ENCODE results near the gene SUB1. TPM values are rescaled to one million over a fixed set of nuclear protein-coding genes. Genes with fewer than 3 reads are reported as not detected.
A peak's percentile ranks its signal among the peaks of the same experiment; 100 is the strongest.

SUB1 gene
- total RNA-seq, 1 experiment from 2014 or later = 269 TPM

DNA sequence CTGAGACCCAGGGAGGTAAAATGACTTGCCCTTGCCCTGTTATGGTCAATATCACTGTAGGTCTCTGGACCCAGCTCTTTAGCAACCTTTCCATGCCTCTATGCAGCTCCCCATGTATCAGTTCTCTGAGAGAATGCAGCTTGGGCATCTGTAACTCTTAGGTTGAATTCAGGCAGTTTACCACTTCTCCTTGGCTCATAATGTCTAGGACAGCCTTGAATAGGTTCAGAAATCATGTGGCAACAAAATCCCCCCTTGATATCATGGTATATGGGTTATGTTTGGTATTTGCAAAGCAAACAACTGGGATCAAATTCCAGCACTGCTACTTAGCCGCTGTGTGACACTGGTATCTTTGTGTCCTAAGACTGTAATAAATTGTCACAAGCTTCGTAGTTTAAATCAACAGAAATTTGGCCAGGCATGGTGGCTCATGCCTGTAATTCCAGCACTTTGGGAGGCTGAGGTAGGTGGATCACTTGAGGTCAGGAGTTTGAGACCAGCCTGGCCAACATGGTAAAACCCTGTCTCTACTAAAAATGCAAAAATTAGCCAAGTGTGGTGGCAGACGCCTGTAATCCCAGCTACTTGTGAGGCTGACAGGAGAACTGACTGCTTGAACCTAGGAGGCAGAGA, 10.7 kb upstream of the SUB1 start:
- H3K27ac Mint-ChIP-seq (ENCODE audit: low read depth, unreplicated experiment) = no peak overlapping the region
- CTCF ChIA-PET = interaction anchor here (1.0 to 1.6 kb wide), 2 partner anchors 35 to 109 kb away, joined by 4 to 7 read pairs; no protein-coding TSS in a partner anchor

DNA sequence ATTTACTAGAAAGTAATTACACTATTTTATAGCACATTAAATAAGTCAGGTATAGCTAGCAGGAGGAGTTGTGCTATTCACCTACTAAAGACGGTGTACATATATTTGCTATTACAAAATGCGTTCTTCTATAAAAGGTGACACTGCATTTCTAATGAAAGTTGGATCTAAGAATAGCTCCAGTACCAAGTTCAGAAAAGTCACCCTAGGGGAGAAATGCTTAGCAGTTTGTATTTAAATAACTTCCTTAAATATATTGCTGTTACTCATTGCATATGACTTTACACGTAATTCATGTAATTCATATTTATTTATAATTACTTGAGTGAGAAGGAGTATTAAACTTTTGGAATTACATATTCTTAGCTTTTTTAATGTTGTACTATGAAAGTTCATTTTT, 7.0 kb upstream of the SUB1 start:
- CTCF ChIA-PET = interaction anchor here (0.7 to 0.9 kb wide), 2 partner anchors 88 to 131 kb away, joined by 3 read pairs; no protein-coding TSS in a partner anchor
- H3K4me1 Mint-ChIP-seq (ENCODE audit: insufficient read depth, unreplicated experiment) = peaks cover 8% of the 10 kb centered on the region
- POLR2A ChIA-PET = interaction anchor here (0.7 kb wide), 1 partner anchor 90 kb away, joined by 3 read pairs; no protein-coding TSS in a partner anchor
- no peak for DNase-seq (ENCODE audit: unreplicated experiment)
- TF ChIP-seq, protein P1, sequence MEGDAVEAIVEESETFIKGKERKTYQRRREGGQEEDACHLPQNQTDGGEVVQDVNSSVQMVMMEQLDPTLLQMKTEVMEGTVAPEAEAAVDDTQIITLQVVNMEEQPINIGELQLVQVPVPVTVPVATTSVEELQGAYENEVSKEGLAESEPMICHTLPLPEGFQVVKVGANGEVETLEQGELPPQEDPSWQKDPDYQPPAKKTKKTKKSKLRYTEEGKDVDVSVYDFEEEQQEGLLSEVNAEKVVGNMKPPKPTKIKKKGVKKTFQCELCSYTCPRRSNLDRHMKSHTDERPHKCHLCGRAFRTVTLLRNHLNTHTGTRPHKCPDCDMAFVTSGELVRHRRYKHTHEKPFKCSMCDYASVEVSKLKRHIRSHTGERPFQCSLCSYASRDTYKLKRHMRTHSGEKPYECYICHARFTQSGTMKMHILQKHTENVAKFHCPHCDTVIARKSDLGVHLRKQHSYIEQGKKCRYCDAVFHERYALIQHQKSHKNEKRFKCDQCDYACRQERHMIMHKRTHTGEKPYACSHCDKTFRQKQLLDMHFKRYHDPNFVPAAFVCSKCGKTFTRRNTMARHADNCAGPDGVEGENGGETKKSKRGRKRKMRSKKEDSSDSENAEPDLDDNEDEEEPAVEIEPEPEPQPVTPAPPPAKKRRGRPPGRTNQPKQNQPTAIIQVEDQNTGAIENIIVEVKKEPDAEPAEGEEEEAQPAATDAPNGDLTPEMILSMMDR (IDR thresholded peaks at IDR 0.05; ENCODE audit: unreplicated experiment) = no peak
- H3K27ac Mint-ChIP-seq (ENCODE audit: low read depth, unreplicated experiment) = no peak overlapping the region
- no peak overlapping the region for H3K4me3 Mint-ChIP-seq (ENCODE audit: unreplicated experiment)
- intact Hi-C loops (cut with micrococcal nuclease) = no loop called here
- H3K36me3 Mint-ChIP-seq (ENCODE audit: insufficient read depth, unreplicated experiment) = no peaks in the 10 kb centered on the region
- BruUV-seq (replicated peaks) = no TSS peak
- no peaks in the 10 kb centered on the region for H3K9me3 Mint-ChIP-seq (ENCODE audit: unreplicated experiment)
- H3K27me3 Mint-ChIP-seq (ENCODE audit: insufficient read depth, unreplicated experiment) = no peaks in the 10 kb centered on the region

More for the DNA sequence above, 10.7 kb upstream of the SUB1 start:
- TF ChIP-seq, protein P1 (IDR thresholded peaks at IDR 0.05; ENCODE audit: unreplicated experiment) = no peak
- Mint-ChIP-seq H3K27me3 (ENCODE audit: insufficient read depth, unreplicated experiment) (no peaks in the 10 kb centered on the region), H3K4me1 (ENCODE audit: insufficient read depth, unreplicated experiment) (no peaks in the 10 kb centered on the region), H3K4me3 (ENCODE audit: unreplicated experiment) (no peak overlapping the region), H3K36me3 (ENCODE audit: insufficient read depth, unreplicated experiment) (no peaks in the 10 kb centered on the region), H3K9me3 (ENCODE audit: unreplicated experiment) (no peaks in the 10 kb centered on the region)
- BruUV-seq (replicated peaks) = no TSS peak
- POLR2A ChIA-PET = no interaction called here
- intact Hi-C loops (cut with micrococcal nuclease) = no loop called here
- no peak for DNase-seq (ENCODE audit: unreplicated experiment)

DNA sequence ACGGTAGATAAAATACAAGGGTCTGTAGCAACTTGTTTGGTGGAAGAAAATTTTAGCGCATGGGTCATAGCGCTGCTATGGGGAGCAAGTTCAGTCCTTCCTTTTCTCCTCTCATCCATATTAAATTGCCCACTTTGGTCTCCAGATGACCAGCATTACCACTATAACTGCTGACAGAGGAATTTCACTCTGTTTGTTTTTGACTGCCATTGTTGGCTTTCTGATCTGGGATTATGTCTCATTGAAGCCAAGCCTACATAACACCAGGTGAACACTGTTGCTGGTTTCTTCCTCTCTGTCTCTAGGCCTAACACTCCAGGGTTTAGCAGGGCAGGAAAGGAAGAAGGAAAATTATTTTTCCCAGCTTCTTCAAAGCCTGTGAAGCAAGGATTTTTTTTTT, 6.6 kb upstream of the SUB1 start:
- no peak overlapping the region for H3K4me3 Mint-ChIP-seq (ENCODE audit: unreplicated experiment)
- no peaks in the 10 kb centered on the region for H3K9me3 Mint-ChIP-seq (ENCODE audit: unreplicated experiment)
- no peak overlapping the region for H3K27ac Mint-ChIP-seq (ENCODE audit: low read depth, unreplicated experiment)
- no TSS peak for BruUV-seq (replicated peaks)
- DNase-seq (ENCODE audit: unreplicated experiment) = no peak
- H3K4me1 Mint-ChIP-seq (ENCODE audit: insufficient read depth, unreplicated experiment) = peaks cover 8% of the 10 kb centered on the region
- POLR2A ChIA-PET = no interaction called here
- intact Hi-C loops (cut with micrococcal nuclease) = no loop called here
- CTCF ChIA-PET = interaction anchor here (0.7 to 0.9 kb wide), 3 partner anchors 89 to 130 kb away, joined by 3 to 4 read pairs (median 3); no protein-coding TSS in a partner anchor
- H3K36me3 Mint-ChIP-seq (ENCODE audit: insufficient read depth, unreplicated experiment) = no peaks in the 10 kb centered on the region
- TF ChIP-seq, protein P1 (IDR thresholded peaks at IDR 0.05; ENCODE audit: unreplicated experiment) = no peak
- no peaks in the 10 kb centered on the region for H3K27me3 Mint-ChIP-seq (ENCODE audit: insufficient read depth, unreplicated experiment)

DNA sequence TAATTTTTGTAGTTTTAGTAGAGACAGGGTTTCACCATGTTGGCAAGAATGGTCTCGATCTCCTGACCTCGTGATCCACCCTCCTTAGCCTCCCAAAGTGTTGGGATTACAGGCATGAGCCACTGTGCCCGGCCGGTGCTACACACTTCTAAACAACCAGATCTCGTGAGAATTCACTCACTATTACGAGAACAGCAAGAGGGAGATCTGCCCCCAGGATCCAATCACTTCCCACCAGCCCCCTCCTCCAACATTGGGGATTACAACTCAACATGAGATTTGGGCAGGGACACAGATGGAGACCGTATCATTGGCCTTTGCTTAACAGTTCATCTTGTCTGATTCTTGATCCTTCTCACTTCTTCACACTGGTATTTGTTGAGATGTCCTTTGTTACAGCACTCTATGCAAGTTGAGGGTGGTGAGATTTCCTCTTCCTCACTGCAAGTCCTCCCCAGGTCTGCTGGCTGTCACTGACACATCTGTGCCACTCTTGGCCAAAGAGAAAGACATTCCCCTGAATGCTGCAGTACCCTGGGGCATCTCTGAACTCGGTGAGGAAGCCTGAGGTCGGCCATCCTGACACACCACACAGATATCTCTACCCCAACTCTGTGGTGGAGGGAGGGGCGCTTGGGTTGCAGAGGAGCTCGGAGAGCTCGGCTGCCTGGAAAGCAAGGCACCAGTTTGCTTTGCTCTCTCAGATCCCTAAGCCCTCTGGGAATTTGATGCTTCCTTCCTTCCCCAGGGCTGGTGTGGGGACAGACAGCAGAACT, 4.2 kb upstream of the SUB1 start:
- Mint-ChIP-seq H3K27me3 (ENCODE audit: insufficient read depth, unreplicated experiment) (no peaks in the 10 kb centered on the region), H3K4me1 (ENCODE audit: insufficient read depth, unreplicated experiment) (peaks cover 8% of the 10 kb centered on the region), H3K4me3 (ENCODE audit: unreplicated experiment) (no peak overlapping the region), H3K27ac (ENCODE audit: low read depth, unreplicated experiment) (peak overlapping the region; percentile 27), H3K36me3 (ENCODE audit: insufficient read depth, unreplicated experiment) (peaks cover 4% of the 10 kb centered on the region), H3K9me3 (ENCODE audit: unreplicated experiment) (no peaks in the 10 kb centered on the region)
- TF ChIP-seq, protein P1 (IDR thresholded peaks at IDR 0.05; ENCODE audit: unreplicated experiment) = no peak
- DNase-seq (ENCODE audit: unreplicated experiment) = no peak
- POLR2A ChIA-PET = interaction anchor here (0.5 kb wide), 1 partner anchor 22 kb away, joined by 3 read pairs; no protein-coding TSS in a partner anchor
- BruUV-seq (replicated peaks) = no TSS peak
- CTCF ChIA-PET = interaction anchor here (0.6 to 0.7 kb wide), 2 partner anchors 21 to 658 kb away, joined by 3 to 4 read pairs; no protein-coding TSS in a partner anchor
- intact Hi-C loops (cut with micrococcal nuclease) = no loop called here
